Measurements from ENCODE around the gene CIDEC.
"Not testable (repeated sequence)": the region's sequence is repeated elsewhere in the genome, so short reads cannot be mapped to it uniquely, and the experiment has no call there.

The CIDEC gene

DNA sequence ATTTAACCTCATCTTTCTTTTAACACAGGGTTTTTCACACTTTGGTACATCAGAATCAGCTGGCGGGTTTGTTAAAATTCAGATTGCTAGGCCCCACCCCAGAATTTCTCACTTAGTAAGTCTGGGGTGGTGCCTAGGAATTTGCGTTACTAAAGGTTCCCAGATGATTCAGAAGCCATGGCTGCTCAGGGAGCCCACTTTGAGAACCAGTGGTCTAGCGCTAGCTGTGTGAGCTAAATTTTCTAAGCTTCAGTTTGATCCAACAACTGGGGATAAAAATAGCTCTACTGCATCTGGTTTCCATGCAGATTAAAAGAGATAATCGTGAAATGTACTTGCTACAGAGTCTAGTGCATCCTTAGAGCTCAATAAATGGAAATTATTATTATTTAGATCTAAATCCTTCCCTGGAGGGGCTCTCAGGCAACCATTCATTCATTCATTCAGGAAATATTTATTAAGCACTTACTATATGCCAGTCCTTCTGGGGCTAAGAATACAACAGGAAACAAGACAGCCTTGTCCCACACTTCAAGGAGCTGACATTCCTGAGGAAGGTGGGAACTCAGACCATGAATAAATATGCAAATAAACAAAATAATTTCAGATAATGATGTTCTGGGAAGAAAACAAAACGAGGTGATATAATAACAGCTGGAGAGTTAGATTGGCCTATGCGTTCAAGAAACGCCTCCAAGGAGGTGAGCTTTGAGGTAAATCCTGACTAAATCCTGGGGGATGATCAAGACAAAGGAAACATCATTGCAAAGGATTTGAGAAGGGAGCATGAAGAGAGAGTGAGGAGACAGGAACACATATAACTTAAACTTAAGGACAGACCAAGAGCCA lies 3.9 kb upstream of the CIDEC start:
- DNase-seq (ENCODE audit: extremely low read depth, low read depth) = no peak
- TF ChIP-seq, protein P1, sequence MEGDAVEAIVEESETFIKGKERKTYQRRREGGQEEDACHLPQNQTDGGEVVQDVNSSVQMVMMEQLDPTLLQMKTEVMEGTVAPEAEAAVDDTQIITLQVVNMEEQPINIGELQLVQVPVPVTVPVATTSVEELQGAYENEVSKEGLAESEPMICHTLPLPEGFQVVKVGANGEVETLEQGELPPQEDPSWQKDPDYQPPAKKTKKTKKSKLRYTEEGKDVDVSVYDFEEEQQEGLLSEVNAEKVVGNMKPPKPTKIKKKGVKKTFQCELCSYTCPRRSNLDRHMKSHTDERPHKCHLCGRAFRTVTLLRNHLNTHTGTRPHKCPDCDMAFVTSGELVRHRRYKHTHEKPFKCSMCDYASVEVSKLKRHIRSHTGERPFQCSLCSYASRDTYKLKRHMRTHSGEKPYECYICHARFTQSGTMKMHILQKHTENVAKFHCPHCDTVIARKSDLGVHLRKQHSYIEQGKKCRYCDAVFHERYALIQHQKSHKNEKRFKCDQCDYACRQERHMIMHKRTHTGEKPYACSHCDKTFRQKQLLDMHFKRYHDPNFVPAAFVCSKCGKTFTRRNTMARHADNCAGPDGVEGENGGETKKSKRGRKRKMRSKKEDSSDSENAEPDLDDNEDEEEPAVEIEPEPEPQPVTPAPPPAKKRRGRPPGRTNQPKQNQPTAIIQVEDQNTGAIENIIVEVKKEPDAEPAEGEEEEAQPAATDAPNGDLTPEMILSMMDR (IDR thresholded peaks at IDR 0.05; ENCODE audit: low read depth, low read length) = no peak

- no peak for DNase-seq (ENCODE audit: extremely low read depth, low read depth)
- TF ChIP-seq, protein P1 (IDR thresholded peaks at IDR 0.05; ENCODE audit: low read depth, low read length) = no peak
These were observed 1.4 kb upstream of the CIDEC start for GRCh38 chr3:9881441-9881840.

DNA sequence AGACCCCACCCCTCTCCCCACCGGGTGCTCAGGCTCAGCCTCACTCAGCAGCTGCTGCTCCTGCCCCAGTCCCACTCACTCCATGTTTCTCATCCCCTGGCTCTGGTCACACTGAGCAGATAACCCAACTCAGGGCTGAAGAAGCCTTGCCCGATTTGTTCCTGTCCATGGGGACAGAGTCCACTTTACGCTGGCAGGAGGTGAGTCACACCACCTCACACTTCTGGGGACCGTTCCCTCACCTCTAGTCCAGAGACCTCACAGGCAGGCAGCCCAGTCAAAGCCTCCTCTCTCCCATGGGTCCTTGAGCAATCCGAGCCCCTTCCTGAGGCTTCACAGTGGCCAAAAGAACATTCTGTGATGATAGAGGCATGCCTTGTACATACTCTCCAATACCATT lies 1.4 kb downstream of the CIDEC start:
- TF ChIP-seq, protein P1 (IDR thresholded peaks at IDR 0.05; ENCODE audit: low read depth, low read length) = no peak
- DNase-seq (ENCODE audit: extremely low read depth, low read depth) = no peak

- TF ChIP-seq, protein P1 (IDR thresholded peaks at IDR 0.05; ENCODE audit: low read depth, low read length) = no peak
- no peak for DNase-seq (ENCODE audit: extremely low read depth, low read depth)
These were observed 3.1 kb downstream of the CIDEC start for GRCh38 chr3:9876991-9877390.

GRCh38 chr3:9876255-9876654 lies 3.8 kb downstream of the CIDEC start:
- not testable (repeated sequence) for DNase-seq (ENCODE audit: extremely low read depth, low read depth)

- no peak for DNase-seq (ENCODE audit: extremely low read depth, low read depth)
- TF ChIP-seq, protein P1 (IDR thresholded peaks at IDR 0.05; ENCODE audit: low read depth, low read length) = no peak
These were observed 4.6 kb downstream of the CIDEC start for GRCh38 chr3:9875448-9875847.

- DNase-seq (ENCODE audit: extremely low read depth, low read depth) = not testable (repeated sequence)
These were observed 8.0 kb downstream of the CIDEC start for GRCh38 chr3:9872067-9872466.

GRCh38 chr3:9870978-9871377 lies 9.1 kb downstream of the CIDEC start:
- TF ChIP-seq, protein P1 (IDR thresholded peaks at IDR 0.05; ENCODE audit: low read depth, low read length) = no peak
- DNase-seq (ENCODE audit: extremely low read depth, low read depth) = peak; percentile 44
